GM06990 (cell line): ENCODE data around the gene TMEM134.

ENCODE experiments used
- DNase-seq: peaks from one replicate; pipeline ENCODE4 v3.0.0-alpha.2; 2011; ENCODE audit not compliant: insufficient read length; ENCODE audit errors: extremely low read depth
- H3K27me3 ChIP-seq: replicated peaks from 2 replicates; pipeline ENCODE4 v1.6.0; 2011; ENCODE audit warnings: low read length; ENCODE audit not compliant: control insufficient read depth, insufficient read depth
- H3K36me3 ChIP-seq: 2 replicates; pipeline ENCODE4 v1.5.1; 2011; ENCODE audit warnings: low read length; ENCODE audit not compliant: control insufficient read depth, insufficient read depth
- H3K4me3 ChIP-seq: replicated peaks from 2 replicates; pipeline ENCODE4 v1.5.1; 2011; ENCODE audit warnings: low read depth, mild to moderate bottlenecking, control low read depth, low read length
- TF ChIP-seq, protein P1 (sequence below): IDR thresholded peaks from 2 replicates; pipeline ENCODE4 v1.5.1; 2011; ENCODE audit warnings: low read length, control low read depth, mild to moderate bottlenecking, inconsistent platforms; ENCODE audit not compliant: insufficient read depth, poor library complexity, severe bottlenecking

Gene TMEM134

DNA sequence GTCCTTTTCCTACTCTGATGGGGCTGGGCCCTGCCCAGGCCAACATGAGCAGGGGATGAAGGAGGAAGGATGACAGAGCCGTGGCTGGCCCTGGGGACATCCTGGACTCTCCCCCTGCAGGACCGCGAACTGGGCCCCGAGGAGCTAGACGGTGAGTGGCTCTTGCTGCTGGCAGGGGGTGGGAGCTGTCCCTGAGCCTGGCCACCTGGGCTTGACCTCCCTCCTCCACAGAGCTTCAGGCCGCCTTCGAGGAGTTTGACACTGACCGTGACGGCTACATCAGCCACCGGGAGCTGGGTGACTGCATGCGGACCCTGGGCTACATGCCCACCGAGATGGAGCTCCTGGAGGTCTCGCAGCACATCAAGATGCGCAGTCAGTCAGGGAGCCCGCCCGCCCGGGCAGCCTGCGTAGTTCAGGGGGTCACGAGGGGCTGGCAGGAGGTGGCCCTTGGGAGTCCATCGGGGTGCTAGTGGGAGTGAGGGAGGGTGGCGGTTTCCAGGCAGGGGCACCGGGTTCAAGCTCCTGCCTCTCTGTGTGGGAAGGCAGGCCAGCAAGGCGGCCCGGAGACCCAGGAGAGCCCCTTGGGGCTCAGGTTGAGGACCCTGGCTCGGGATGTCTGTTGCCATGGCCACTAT, 12.9 kb downstream of the TMEM134 start:
- Histone ChIP-seq H3K27me3 (no peaks in the 10 kb centered on the region), H3K4me3 (no peak overlapping the region), H3K36me3 (no peaks in the 10 kb centered on the region)
- no peak for DNase-seq
- TF ChIP-seq, protein P1, sequence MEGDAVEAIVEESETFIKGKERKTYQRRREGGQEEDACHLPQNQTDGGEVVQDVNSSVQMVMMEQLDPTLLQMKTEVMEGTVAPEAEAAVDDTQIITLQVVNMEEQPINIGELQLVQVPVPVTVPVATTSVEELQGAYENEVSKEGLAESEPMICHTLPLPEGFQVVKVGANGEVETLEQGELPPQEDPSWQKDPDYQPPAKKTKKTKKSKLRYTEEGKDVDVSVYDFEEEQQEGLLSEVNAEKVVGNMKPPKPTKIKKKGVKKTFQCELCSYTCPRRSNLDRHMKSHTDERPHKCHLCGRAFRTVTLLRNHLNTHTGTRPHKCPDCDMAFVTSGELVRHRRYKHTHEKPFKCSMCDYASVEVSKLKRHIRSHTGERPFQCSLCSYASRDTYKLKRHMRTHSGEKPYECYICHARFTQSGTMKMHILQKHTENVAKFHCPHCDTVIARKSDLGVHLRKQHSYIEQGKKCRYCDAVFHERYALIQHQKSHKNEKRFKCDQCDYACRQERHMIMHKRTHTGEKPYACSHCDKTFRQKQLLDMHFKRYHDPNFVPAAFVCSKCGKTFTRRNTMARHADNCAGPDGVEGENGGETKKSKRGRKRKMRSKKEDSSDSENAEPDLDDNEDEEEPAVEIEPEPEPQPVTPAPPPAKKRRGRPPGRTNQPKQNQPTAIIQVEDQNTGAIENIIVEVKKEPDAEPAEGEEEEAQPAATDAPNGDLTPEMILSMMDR, result no peak

DNA sequence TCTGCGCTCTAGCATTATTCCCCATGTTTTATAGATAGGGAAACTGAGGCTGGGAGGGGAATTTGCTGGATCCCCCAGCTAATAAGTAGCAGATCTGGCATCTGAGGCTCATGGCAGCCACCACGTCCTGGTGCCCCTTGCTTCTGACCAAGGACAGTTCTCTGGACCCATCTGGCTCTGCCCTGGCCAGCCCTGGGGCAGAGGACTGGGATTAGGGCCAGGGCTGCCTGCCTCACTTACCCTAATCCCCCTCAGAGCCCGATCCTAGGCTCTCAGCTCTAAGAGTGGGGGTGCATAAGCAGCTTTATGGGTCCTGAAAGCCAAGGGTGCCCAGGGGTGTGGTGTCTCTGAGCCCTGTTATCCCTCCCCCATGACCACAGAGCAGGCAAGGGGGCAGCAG, 14.0 kb downstream of the TMEM134 start, which contains the start of gene CABP4:
Gene CABP4 (plus strand): TSS at position 301 of the 400 bp plus-strand sequence. CDS start 70 bp downstream, at position 371.
- H3K27me3 ChIP-seq, result no peaks in the 10 kb centered on the region
- no peaks in the 10 kb centered on the region for H3K36me3 ChIP-seq
- no peak for DNase-seq
- TF ChIP-seq, protein P1, result no peak
- no peak within 1 kb of the TSS for H3K4me3 ChIP-seq

DNA sequence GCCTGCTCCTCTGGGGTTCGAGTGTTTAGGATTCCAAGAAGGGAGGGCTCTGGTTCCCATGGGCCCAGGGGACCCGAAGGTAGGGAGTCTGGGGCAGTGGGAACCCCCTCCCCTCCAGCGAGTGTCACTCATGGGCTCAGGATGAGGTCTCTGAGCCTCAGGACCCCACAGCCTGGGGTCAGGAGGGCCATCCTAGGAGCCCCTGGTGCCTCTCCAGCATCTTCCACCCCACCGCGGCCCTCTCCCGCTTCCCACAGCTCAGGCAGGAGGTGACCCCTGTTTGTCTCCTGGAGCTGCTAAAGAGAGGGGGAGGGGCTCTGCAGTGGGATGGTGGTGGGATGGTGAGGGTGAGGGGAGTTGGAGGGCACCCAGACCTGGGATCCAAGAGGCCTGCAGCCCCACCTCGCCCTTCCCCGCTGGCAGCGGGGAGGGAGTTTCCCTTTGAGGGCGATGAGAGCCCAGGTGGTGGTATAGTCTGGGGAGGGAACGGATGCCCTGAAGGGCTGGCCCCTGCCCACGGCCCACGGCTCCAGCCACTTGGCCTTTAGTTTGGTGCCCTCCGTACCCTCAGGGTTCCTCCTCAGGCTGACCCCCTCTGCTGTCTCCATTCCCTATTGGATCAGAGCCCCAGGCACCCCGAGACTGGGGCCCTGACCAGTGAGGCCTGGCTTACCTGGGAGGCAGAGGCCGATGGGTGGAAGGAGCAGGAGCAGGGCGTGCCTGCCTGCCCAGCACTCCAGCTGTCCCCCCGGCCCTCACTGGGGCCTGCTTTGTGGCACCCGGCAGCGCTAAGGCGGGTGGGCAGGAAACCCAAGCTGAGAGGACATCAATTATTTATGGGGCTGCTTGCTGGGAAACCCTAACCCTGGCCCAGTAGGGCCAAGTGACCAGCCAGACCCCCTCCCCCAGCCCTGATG, 15.0 kb downstream of the TMEM134 start:
- DNase-seq, result no peak
- TF ChIP-seq, protein P1, result no peak
- Histone ChIP-seq H3K27me3 (no peaks in the 10 kb centered on the region), H3K4me3 (no peak overlapping the region), H3K36me3 (no peaks in the 10 kb centered on the region)

DNA sequence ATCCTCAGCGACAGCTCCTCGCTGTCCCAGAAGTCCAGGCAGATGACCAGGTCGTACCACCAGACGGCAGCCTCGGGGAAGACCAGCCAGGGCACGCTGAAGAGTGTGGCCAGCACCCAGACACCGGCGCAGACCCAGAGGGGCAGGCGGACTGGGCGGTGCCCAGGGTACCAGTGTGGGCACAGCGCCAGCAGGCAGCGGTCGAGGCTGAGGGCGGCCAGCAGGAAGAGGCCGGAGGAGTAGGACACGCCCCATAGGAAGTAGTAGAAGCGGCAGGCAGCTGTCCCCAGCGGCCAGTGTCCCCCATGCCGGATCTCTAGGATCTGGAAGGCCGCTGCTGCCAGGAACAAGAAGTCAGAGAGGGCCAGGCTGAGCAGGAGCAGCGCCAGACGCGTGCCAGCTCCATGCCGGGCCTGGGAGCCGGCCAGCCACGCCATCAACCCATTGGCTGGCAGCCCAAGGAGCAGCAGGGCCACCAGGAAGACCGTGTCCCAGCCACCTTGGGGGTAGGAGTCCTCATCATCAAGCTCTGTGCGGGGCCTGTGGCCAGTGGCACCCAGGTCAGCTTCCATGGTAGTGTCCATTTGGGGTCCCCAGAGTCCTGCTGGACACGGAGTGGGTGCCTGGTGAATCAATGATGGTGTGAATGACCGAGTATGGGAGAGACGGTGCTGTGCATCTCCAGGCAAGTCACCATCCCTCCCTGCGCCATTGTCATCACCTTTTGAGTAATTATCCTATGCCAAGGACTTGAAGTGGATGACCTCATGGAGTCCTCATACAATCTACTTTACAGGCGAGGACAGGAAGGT, 16.7 kb downstream of the TMEM134 start, which contains the start of gene GPR152:
Gene GPR152 (minus strand): TSS at position 589 of the 812 bp plus-strand sequence. CDS start 5 bp downstream, at position 584.
- Histone ChIP-seq H3K4me3 (no peak within 1 kb of the TSS), H3K36me3 (no peaks in the 10 kb centered on the region), H3K27me3 (no peaks in the 10 kb centered on the region)
- TF ChIP-seq, protein P1, result no peak
- no peak for DNase-seq

DNA sequence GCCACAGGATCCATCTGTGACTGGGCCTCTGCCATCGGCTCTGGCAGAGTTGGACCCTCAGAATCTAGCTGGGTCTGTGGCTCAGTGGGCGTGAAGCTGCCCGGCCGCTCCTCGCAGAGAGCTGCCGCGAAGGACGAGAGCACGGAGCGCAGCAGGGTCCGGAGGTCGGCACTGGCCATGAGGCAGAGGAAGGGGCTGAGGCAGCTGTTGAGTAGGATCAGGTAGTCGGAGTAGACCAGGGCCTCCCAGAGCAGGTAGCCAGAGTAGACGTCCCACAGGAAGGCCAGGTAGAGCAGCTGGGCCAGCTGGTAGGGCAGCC, 17.4 kb downstream of the TMEM134 start:
- TF ChIP-seq, protein P1, result no peak
- no peak for DNase-seq
- Histone ChIP-seq H3K4me3 (no peak overlapping the region), H3K36me3 (no peaks in the 10 kb centered on the region), H3K27me3 (no peaks in the 10 kb centered on the region)
